ENCODE measurements around the gene CPNE5. TPM values are rescaled to one million over a fixed set of nuclear protein-coding genes. Genes with fewer than 3 reads are reported as not detected.

CPNE5 gene
- total RNA-seq, 1 donor from 2014 or later = 2.9 TPM

DNA sequence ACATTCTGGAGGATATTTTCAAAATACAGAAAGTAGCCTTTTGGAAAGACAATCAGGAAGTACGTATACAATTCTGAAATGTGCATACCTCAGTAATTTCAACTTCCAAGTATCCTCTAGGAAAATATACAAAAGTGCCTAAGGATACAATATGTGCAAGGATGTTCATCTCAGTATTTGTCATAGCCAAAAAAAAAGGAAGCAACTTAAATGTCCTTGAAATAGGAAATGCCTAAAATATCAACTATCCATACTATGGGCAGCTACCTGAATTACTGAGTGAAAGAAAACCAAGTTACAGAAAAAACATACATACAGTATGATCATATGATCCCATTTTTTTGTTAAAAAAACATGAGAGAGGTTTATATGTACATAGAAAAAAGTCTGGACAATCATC is 33.9 kb upstream of the CPNE5 start:
- Mint-ChIP-seq H3K27ac (ENCODE audit: unreplicated experiment) (no peak overlapping the region), H3K4me1 (ENCODE audit: low read depth, unreplicated experiment) (peaks cover 7% of the 10 kb centered on the region), H3K27me3 (ENCODE audit: unreplicated experiment) (no peaks in the 10 kb centered on the region)

DNA sequence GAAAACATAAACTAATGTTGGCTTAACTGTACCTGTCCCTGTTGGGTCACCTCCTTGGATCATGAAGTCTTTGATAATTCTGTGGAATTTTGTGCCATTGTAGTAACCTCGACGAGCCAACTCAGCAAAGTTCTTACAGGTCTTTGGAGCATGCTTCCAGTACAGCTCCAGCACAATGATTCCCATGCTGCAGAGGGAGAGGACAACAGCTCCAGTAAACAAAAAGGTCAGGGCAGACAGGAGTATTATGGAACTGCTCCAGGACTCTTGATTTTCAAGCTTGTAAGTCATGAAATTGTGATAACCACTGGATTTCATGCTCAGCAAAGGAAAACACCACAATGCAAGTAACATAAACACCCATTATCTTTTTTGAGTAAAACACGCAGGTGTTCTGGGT is 32.4 kb upstream of the CPNE5 start:
- Mint-ChIP-seq H3K4me1 (ENCODE audit: low read depth, unreplicated experiment) (peaks cover 7% of the 10 kb centered on the region), H3K27me3 (ENCODE audit: unreplicated experiment) (no peaks in the 10 kb centered on the region), H3K27ac (ENCODE audit: unreplicated experiment) (no peak overlapping the region), H3K9me3 (ENCODE audit: unreplicated experiment) (no peaks in the 10 kb centered on the region), H3K4me3 (ENCODE audit: unreplicated experiment) (no peak overlapping the region), H3K36me3 (ENCODE audit: unreplicated experiment) (no peaks in the 10 kb centered on the region)
- TF ChIP-seq, protein P1, sequence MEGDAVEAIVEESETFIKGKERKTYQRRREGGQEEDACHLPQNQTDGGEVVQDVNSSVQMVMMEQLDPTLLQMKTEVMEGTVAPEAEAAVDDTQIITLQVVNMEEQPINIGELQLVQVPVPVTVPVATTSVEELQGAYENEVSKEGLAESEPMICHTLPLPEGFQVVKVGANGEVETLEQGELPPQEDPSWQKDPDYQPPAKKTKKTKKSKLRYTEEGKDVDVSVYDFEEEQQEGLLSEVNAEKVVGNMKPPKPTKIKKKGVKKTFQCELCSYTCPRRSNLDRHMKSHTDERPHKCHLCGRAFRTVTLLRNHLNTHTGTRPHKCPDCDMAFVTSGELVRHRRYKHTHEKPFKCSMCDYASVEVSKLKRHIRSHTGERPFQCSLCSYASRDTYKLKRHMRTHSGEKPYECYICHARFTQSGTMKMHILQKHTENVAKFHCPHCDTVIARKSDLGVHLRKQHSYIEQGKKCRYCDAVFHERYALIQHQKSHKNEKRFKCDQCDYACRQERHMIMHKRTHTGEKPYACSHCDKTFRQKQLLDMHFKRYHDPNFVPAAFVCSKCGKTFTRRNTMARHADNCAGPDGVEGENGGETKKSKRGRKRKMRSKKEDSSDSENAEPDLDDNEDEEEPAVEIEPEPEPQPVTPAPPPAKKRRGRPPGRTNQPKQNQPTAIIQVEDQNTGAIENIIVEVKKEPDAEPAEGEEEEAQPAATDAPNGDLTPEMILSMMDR (IDR thresholded peaks at IDR 0.05; ENCODE audit: partially characterized antibody, unreplicated experiment) = no peak
- DNase-seq = no peak

More for the DNA sequence above, 33.9 kb upstream of the CPNE5 start:
- Mint-ChIP-seq H3K9me3 (ENCODE audit: unreplicated experiment) (no peaks in the 10 kb centered on the region), H3K36me3 (ENCODE audit: unreplicated experiment) (no peaks in the 10 kb centered on the region), H3K4me3 (ENCODE audit: unreplicated experiment) (peak overlapping the region; percentile 99)
- DNase-seq = no peak
- TF ChIP-seq, protein P1 (IDR thresholded peaks at IDR 0.05; ENCODE audit: partially characterized antibody, unreplicated experiment) = no peak

DNA sequence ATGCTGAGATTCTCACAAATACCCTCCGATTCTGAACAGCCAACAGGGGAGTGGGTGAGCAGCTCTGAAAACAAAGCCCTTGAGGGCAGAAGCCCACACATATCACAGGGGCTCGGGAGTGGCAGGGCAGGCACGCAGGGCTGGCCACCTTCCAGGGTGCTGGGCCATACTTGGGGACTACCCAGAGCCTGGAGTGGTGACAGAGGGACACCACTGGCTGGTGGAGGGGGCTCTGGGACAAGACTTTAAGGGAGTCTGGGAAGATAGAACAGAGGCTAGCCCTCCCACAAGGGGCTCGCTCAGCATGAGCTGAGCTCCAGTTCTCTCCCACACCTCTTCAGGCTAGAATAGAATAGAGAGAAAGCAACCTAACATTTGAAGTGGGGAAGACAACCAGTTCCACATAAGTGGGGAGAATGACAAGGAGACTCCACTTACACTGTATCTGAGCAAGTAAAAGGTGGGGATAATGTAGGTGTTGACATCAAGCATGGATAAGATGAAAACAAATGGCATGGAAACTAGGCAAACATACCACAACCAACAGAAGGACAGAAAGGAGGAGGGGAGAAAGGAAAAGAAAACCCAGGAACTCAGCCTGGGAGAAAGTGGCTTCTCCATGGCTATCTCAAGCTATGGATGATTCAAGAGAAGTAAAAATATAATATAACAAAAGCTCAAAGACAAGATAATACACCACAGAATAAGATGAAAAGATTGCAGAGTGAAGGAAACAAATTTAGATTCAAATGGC is 28.4 kb upstream of the CPNE5 start:
- no peak for DNase-seq
- TF ChIP-seq, protein P1 (IDR thresholded peaks at IDR 0.05; ENCODE audit: partially characterized antibody, unreplicated experiment) = no peak
- H3K9me3 Mint-ChIP-seq (ENCODE audit: unreplicated experiment) = peaks cover 4% of the 10 kb centered on the region
- H3K27me3 Mint-ChIP-seq (ENCODE audit: unreplicated experiment) = peaks cover 6% of the 10 kb centered on the region
- H3K27ac Mint-ChIP-seq (ENCODE audit: unreplicated experiment) = no peak overlapping the region
- H3K4me1 Mint-ChIP-seq (ENCODE audit: low read depth, unreplicated experiment) = peaks cover 5% of the 10 kb centered on the region
- H3K4me3 Mint-ChIP-seq (ENCODE audit: unreplicated experiment) = no peak overlapping the region
- no peaks in the 10 kb centered on the region for H3K36me3 Mint-ChIP-seq (ENCODE audit: unreplicated experiment)

DNA sequence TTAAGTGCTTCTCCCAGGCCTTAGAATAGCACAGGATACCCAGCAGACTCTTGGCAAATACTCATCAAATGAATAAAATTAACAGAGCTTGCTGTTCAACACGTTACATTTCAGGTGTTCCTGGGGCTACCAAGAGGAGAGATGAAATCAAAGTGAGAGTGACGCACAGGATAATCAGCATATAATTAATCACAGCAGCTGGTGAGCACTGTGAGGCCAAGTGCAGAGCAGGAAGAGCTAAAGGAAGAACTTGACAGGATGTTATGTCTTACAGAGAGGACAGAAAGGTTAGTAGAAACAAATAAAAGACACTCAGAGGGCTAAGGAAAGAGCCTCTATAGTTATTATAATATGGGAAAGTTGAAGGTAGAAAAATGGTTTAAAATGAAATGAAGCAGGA is 26.6 kb upstream of the CPNE5 start:
- Mint-ChIP-seq H3K9me3 (ENCODE audit: unreplicated experiment) (peaks cover 4% of the 10 kb centered on the region), H3K4me1 (ENCODE audit: low read depth, unreplicated experiment) (peaks cover 5% of the 10 kb centered on the region), H3K27ac (ENCODE audit: unreplicated experiment) (no peak overlapping the region), H3K4me3 (ENCODE audit: unreplicated experiment) (no peak overlapping the region), H3K36me3 (ENCODE audit: unreplicated experiment) (no peaks in the 10 kb centered on the region), H3K27me3 (ENCODE audit: unreplicated experiment) (peaks cover 6% of the 10 kb centered on the region)
- DNase-seq = no peak
- TF ChIP-seq, protein P1 (IDR thresholded peaks at IDR 0.05; ENCODE audit: partially characterized antibody, unreplicated experiment) = no peak

Measured in glutamatergic neuron (in vitro differentiated cells).